Nephron (organoid): ENCODE measurements around the gene IGSF22.

Experiments
- H3K27ac Mint-ChIP-seq, 3 experiments: 2 replicates each; pipeline ENCODE4 v1.8.0; 2020; ENCODE audit warnings: mixed read lengths in 3 of 3, mild to moderate bottlenecking in 2 of 3, moderate library complexity in 1 of 3
- H3K27me3 Mint-ChIP-seq: 2 replicates; pipeline ENCODE4 v1.8.0; 2021; ENCODE audit warnings: low read depth, mild to moderate bottlenecking, moderate library complexity, mixed read lengths
- H3K36me3 Mint-ChIP-seq: 2 replicates; pipeline ENCODE4 v1.8.0; 2020; ENCODE audit warnings: low read depth, mixed read lengths
- H3K4me1 Mint-ChIP-seq: 2 replicates; pipeline ENCODE4 v1.8.0; 2020; ENCODE audit warnings: mixed read lengths
- H3K4me3 Mint-ChIP-seq, 3 experiments: 2 replicates each; pipeline ENCODE4 v1.8.0; 2020; ENCODE audit warnings: mild to moderate bottlenecking in 3 of 3, mixed read lengths in 3 of 3, moderate library complexity in 2 of 3
- H3K9me3 Mint-ChIP-seq: 2 replicates; pipeline ENCODE4 v1.8.0; 2020; ENCODE audit warnings: mixed read lengths
- TF ChIP-seq, protein P1 (sequence below), 3 experiments: fragments of 200-600 bp; sonication (generic); IDR thresholded peaks; one replicate each; pipeline ENCODE4 v1.5.0; 2021; ENCODE audit warnings: antibody characterized with exemption in 3 of 3; ENCODE audit not compliant: unreplicated experiment in 3 of 3

IGSF22 gene

DNA sequence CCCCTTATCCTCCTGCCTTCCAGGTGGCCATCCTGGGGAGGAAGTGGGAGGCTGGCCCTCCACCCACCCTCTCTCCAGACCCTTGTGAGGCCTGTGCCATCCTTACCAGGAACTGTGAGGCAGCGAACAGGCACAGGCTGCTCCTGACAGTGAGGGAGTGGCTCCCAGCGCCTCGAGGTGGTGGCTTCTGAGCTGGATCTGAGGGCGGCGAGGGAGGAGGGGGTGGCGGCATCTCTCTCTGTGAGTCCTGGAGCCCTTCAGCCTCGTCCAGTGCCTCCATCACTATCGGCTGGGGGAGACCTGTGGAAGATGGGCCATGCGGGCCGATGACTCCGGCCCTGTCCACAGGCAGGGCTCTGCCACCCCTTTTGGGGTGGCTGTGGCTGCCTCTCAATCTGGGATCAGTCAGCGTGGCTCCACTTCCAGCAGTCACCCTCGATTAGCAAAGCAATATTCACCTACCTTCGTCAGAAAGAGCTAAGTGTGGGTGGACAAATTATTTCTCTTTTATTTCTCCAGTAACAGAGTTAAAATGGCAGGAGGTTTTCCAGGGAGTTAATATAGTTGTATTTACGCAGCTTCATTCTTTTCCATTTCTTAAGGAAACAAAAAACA lies 18.0 kb upstream of the IGSF22 start:
- Mint-ChIP-seq H3K27ac (no peak overlapping the region), H3K4me1 (no peaks in the 10 kb centered on the region)
- TF ChIP-seq, protein P1, sequence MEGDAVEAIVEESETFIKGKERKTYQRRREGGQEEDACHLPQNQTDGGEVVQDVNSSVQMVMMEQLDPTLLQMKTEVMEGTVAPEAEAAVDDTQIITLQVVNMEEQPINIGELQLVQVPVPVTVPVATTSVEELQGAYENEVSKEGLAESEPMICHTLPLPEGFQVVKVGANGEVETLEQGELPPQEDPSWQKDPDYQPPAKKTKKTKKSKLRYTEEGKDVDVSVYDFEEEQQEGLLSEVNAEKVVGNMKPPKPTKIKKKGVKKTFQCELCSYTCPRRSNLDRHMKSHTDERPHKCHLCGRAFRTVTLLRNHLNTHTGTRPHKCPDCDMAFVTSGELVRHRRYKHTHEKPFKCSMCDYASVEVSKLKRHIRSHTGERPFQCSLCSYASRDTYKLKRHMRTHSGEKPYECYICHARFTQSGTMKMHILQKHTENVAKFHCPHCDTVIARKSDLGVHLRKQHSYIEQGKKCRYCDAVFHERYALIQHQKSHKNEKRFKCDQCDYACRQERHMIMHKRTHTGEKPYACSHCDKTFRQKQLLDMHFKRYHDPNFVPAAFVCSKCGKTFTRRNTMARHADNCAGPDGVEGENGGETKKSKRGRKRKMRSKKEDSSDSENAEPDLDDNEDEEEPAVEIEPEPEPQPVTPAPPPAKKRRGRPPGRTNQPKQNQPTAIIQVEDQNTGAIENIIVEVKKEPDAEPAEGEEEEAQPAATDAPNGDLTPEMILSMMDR (IDR thresholded peaks at IDR 0.05; ENCODE audit: unreplicated experiment in 3 of 3): no peak

DNA sequence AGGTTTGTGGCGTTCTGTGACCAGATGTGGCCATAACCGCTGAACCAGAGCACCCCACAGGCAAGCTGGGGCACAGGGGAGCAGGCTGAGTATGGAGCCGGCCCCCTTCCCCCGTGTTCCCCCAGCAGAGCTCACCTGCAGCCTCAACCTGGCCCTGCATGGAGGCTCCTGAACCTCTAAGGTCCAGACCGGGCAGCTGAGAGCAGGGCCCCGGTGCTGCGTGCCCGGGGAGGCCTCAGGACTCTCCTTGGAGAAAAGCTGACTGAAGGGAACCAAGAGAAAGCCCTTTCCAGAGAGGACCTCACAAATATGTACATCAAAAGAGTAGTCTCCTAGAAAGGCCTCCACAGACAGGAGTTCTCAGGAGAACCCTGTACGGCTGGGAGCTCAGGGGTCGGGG lies 17.4 kb upstream of the IGSF22 start:
- no peak overlapping the region for H3K4me3 Mint-ChIP-seq
- no peak overlapping the region for H3K27ac Mint-ChIP-seq
- no peaks in the 10 kb centered on the region for H3K9me3 Mint-ChIP-seq
- H3K27me3 Mint-ChIP-seq: peaks cover 10% of the 10 kb centered on the region
- H3K36me3 Mint-ChIP-seq: no peaks in the 10 kb centered on the region
- no peaks in the 10 kb centered on the region for H3K4me1 Mint-ChIP-seq
- TF ChIP-seq, protein P1 (IDR thresholded peaks at IDR 0.05; ENCODE audit: unreplicated experiment in 3 of 3): no peak

More for the DNA sequence above, 18.0 kb upstream of the IGSF22 start:
- Mint-ChIP-seq H3K4me3 (no peak overlapping the region), H3K36me3 (no peaks in the 10 kb centered on the region), H3K9me3 (no peaks in the 10 kb centered on the region), H3K27me3 (peaks cover 8% of the 10 kb centered on the region)

DNA sequence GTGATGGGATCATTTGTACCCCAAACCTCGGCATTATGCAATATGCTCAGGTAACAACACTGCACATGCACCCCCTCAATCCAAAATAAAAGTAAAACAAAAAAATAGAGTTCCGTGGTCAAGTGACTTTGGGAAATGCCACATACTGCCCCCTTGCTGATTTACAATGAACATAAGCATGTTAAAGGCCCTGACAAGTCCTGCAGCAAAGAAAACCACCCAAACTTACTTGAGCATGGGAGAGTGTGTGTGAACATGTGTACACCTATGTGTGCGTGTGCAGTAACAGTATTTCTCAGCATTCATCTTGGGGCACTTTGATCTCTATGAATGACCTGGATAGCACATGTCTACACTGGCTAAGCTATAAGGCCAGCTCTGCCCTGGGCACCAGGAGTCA lies 15.8 kb upstream of the IGSF22 start:
- Mint-ChIP-seq H3K36me3 (no peaks in the 10 kb centered on the region), H3K9me3 (no peaks in the 10 kb centered on the region), H3K4me1 (no peaks in the 10 kb centered on the region), H3K27me3 (peaks cover 7% of the 10 kb centered on the region), H3K27ac (no peak overlapping the region), H3K4me3 (no peak overlapping the region)
- TF ChIP-seq, protein P1 (IDR thresholded peaks at IDR 0.05; ENCODE audit: unreplicated experiment in 3 of 3): no peak

GRCh38 chr11:18739685-18740084 lies 13.7 kb upstream of the IGSF22 start:
- Mint-ChIP-seq H3K36me3 (no peaks in the 10 kb centered on the region), H3K27me3 (peaks cover 11% of the 10 kb centered on the region)

DNA sequence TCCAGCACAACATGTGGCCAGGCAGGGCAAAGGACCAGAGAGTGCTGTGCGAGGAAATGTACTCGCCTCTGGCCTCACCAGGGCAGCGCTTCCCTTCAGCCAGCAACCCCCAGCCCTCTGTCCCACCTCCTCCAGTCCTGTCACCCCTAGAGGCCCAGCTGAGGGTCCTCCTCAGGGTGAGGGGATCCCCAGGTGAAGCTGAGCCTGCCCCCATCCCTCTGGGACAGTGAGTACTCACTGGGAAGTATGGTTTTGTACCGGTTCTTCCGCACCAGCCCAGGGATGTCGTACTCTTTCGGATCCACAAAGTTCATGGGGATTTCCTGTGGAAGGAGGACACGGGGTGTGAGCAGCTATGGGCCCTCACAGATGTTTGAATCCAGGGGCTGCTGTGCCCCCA lies 11.7 kb upstream of the IGSF22 start:
- Mint-ChIP-seq H3K9me3 (no peaks in the 10 kb centered on the region), H3K4me1 (no peaks in the 10 kb centered on the region), H3K27me3 (peaks cover 11% of the 10 kb centered on the region), H3K27ac (no peak overlapping the region), H3K36me3 (no peaks in the 10 kb centered on the region), H3K4me3 (no peak overlapping the region)
- TF ChIP-seq, protein P1 (IDR thresholded peaks at IDR 0.05; ENCODE audit: unreplicated experiment in 3 of 3): no peak

More at GRCh38 chr11:18739685-18740084, 13.7 kb upstream of the IGSF22 start:
- TF ChIP-seq, protein P1 (IDR thresholded peaks at IDR 0.05; ENCODE audit: unreplicated experiment in 3 of 3): no peak
- Mint-ChIP-seq H3K9me3 (no peaks in the 10 kb centered on the region), H3K4me3 (no peak overlapping the region), H3K4me1 (no peaks in the 10 kb centered on the region), H3K27ac (no peak overlapping the region)

GRCh38 chr11:18736590-18737148 lies 10.7 kb upstream of the IGSF22 start:
- TF ChIP-seq, protein P1 (IDR thresholded peaks at IDR 0.05; ENCODE audit: unreplicated experiment in 3 of 3): no peak
- Mint-ChIP-seq H3K27me3 (peaks cover 11% of the 10 kb centered on the region), H3K36me3 (no peaks in the 10 kb centered on the region), H3K9me3 (no peaks in the 10 kb centered on the region), H3K4me3 (no peak overlapping the region), H3K27ac (no peak overlapping the region), H3K4me1 (no peaks in the 10 kb centered on the region)
